Uterus (tissue), 4 donors: ENCODE measurements around the gene SSH2. TPM values are rescaled to one million over a fixed set of nuclear protein-coding genes. Genes with fewer than 3 reads are reported as not detected.

Experiments
- DNase-seq, 2 donors: peaks; one replicate each; pipeline ENCODE4 v3.0.0-alpha.2; 2019 to 2020
- H3K27ac ChIP-seq, 2 donors: fragments of 200-600 bp; sonication (generic); 1 replicate in 1 of 2; 2 replicates in 1 of 2; pipeline ENCODE4 v1.5.1; 2016 to 2018
- H3K27me3 ChIP-seq, 2 donors: fragments of 200-600 bp; sonication (generic); one replicate each; pipeline ENCODE4 v1.5.1; 2018 to 2019; ENCODE audit warnings: control low read depth in 1 of 2
- H3K36me3 ChIP-seq, 2 donors: fragments of 200-600 bp; sonication (generic); one replicate each; pipeline ENCODE4 v1.5.1; 2019; ENCODE audit warnings: control low read depth in 1 of 2
- H3K4me1 ChIP-seq, 2 donors: fragments of 200-600 bp; sonication (generic); one replicate each; pipeline ENCODE4 v1.5.1; 2018 to 2019; ENCODE audit warnings: control low read depth in 1 of 2
- H3K4me3 ChIP-seq, 2 donors: fragments of 200-600 bp; sonication (generic); 1 replicate in 1 of 2; 2 replicates in 1 of 2; pipeline ENCODE4 v1.5.1; 2018 to 2019; ENCODE audit warnings: mild to moderate bottlenecking in 1 of 2
- H3K9me3 ChIP-seq, 2 donors: fragments of 200-600 bp; sonication (generic); one replicate each; pipeline ENCODE4 v1.5.1; 2019; ENCODE audit warnings: control low read depth in 1 of 2
- POLR2A ChIP-seq, 2 donors: fragments of 450-650 bp; IDR thresholded peaks; one replicate each; pipeline ENCODE4 v1.6.1; 2016; ENCODE audit warnings: antibody characterized with exemption in 2 of 2, mild to moderate bottlenecking in 1 of 2, moderate library complexity in 1 of 2
- intact Hi-C: fragments of 100-400 bp; cut with DNase I; formaldehyde crosslinking; loops from one replicate; pipeline ENCODE4 v1.15.1; 2023; ENCODE audit warnings: low total_unique reads
- total RNA-seq, 4 donors: library from RNA; depleted of rRNA in 3 of 4; stranded (reverse); fragments of >200 nt in 3 of 4; gene quantifications; one replicate each; pipeline versions ENCODE4 v1.1.0 to v1.2.4, GENCODE V29; 2014 to 2023
- TF ChIP-seq, protein P1 (sequence below), 4 experiments: fragments of 200-600 bp in 2 of 4; fragments of 450-650 bp in 2 of 4; sonication (generic) in 2 of 4; IDR thresholded peaks; one replicate each; pipeline ENCODE4 v1.5.1; 2016 to 2019; ENCODE audit warnings: antibody characterized with exemption in 4 of 4, mild to moderate bottlenecking in 2 of 4, moderate library complexity in 1 of 4
- donor health status: DM: yes; HTN: yes; CAD: no.

The SSH2 gene, protein sequence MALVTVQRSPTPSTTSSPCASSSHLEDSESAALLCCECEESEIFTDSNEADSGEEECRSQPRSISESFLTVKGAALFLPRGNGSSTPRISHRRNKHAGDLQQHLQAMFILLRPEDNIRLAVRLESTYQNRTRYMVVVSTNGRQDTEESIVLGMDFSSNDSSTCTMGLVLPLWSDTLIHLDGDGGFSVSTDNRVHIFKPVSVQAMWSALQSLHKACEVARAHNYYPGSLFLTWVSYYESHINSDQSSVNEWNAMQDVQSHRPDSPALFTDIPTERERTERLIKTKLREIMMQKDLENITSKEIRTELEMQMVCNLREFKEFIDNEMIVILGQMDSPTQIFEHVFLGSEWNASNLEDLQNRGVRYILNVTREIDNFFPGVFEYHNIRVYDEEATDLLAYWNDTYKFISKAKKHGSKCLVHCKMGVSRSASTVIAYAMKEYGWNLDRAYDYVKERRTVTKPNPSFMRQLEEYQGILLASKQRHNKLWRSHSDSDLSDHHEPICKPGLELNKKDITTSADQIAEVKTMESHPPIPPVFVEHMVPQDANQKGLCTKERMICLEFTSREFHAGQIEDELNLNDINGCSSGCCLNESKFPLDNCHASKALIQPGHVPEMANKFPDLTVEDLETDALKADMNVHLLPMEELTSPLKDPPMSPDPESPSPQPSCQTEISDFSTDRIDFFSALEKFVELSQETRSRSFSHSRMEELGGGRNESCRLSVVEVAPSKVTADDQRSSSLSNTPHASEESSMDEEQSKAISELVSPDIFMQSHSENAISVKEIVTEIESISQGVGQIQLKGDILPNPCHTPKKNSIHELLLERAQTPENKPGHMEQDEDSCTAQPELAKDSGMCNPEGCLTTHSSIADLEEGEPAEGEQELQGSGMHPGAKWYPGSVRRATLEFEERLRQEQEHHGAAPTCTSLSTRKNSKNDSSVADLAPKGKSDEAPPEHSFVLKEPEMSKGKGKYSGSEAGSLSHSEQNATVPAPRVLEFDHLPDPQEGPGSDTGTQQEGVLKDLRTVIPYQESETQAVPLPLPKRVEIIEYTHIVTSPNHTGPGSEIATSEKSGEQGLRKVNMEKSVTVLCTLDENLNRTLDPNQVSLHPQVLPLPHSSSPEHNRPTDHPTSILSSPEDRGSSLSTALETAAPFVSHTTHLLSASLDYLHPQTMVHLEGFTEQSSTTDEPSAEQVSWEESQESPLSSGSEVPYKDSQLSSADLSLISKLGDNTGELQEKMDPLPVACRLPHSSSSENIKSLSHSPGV (N-terminal part only)
- 10 to 100 TPM in 2 of 4 donors, 1 to 10 TPM in 2; 6.9 to 36.9 (median 11.5) TPM for total RNA-seq

DNA sequence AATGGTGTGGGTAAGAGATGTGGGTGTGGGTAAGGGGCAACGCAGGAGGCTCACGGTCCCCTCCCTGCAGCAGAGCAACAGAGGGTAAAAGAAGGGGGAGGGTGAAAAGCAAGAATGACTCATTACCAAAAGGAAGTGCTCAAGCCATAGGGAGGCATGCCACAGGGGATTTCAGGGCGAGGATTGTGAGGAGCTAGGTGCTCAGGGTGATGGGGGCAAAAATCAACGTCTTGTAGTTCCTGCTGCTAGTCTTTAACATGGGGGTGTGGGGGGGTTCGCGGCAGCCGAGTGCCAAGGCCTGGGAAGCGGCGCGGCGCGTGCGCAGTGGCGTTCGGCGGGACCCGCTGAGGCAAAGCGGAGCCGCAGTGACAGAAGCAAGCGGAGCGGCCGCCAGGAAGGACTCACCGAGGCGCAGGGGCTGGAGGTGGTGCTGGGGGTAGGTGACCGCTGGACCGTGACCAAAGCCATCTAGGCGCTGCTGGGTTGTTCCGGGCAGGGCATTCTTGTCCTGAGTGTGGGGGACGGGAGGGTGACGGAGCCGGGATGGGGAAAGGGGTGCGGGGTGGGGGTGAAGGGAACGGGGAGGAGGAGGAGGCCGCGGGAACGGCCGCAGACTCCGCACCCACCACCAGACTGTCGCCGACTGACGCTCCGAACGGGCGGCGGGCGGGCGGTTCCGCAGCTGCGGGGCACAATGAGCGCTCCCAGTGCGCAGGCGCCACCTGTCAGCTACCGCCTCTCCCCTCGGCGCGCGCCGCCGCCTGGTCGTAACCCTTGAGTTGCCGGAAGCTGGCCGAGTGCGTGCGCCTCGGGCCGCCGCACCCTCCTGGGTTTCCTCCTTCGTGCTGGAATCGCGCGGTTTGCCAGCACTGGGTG lies at the start of gene SSH2:
Gene SSH2 (minus strand): TSS at position 696 of the 876 bp plus-strand sequence. CDS start 228 bp downstream, at position 468.
- no peaks in the 10 kb centered on the region for H3K27me3 ChIP-seq
- DNase-seq = peak; percentile 72 to 74
- no peaks in the 10 kb centered on the region for H3K4me1 ChIP-seq
- intact Hi-C loops = no loop called here
- peak within 1 kb of the TSS; percentile 83 to 85 for H3K27ac ChIP-seq
- TF ChIP-seq, protein P1, sequence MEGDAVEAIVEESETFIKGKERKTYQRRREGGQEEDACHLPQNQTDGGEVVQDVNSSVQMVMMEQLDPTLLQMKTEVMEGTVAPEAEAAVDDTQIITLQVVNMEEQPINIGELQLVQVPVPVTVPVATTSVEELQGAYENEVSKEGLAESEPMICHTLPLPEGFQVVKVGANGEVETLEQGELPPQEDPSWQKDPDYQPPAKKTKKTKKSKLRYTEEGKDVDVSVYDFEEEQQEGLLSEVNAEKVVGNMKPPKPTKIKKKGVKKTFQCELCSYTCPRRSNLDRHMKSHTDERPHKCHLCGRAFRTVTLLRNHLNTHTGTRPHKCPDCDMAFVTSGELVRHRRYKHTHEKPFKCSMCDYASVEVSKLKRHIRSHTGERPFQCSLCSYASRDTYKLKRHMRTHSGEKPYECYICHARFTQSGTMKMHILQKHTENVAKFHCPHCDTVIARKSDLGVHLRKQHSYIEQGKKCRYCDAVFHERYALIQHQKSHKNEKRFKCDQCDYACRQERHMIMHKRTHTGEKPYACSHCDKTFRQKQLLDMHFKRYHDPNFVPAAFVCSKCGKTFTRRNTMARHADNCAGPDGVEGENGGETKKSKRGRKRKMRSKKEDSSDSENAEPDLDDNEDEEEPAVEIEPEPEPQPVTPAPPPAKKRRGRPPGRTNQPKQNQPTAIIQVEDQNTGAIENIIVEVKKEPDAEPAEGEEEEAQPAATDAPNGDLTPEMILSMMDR (IDR thresholded peaks at IDR 0.05) = peak in 1 of 4 experiments; percentile 27
- TF ChIP-seq POLR2A (IDR thresholded peaks at IDR 0.05) = peak in 1 of 2 donors; percentile 54
- H3K9me3 ChIP-seq = no peaks in the 10 kb centered on the region
- H3K36me3 ChIP-seq = no peaks in the 10 kb centered on the region
- peak within 1 kb of the TSS; percentile 85 to 90 for H3K4me3 ChIP-seq

DNA sequence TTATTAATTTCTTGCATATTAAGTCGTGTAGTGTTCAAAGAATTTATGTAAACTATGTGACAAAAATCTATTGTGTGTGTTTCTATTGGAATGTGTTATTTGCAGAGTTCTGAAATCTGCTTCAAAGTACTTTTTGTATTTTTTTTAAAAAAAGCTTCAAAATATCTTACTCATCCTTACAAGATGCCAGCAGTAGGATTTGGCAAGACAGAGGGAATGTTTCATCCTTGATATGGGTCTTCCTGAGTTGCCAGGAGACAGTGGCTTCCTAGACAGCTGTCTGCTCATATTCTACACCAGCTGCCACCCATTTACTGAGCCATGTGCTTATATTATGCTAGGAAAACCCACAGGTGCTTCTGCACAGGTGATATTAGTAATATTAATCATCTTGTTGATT lies 47.8 kb upstream of the SSH2 start:
- no peak for DNase-seq
- Histone ChIP-seq H3K36me3 (no peaks in the 10 kb centered on the region), H3K27ac (no peak overlapping the region), H3K4me3 (no peak overlapping the region), H3K9me3 (no peaks in the 10 kb centered on the region), H3K27me3 (no peaks in the 10 kb centered on the region), H3K4me1 (no peaks in the 10 kb centered on the region)
- intact Hi-C loops = no loop called here
- TF ChIP-seq POLR2A (IDR thresholded peaks at IDR 0.05) = no peak
- TF ChIP-seq, protein P1 (IDR thresholded peaks at IDR 0.05) = no peak

DNA sequence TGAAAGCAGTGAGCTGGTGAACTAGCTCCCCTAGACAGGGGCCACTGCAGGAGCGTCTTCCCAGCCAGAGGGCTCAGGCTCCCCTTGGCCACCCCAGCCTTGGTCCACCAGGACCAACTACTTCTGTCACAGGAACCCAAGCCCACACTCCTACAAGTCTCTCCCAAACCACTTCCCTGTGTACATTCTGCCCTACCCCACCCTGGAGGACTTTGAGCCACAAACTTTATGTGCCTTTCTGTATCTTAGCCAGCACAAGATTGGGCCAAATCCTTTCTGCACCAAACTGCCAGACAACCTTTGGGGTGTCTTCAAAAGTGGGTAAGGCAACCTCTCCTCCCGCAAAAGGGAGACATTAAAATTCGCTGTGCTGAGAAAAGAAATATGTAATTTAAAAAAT lies 43.0 kb upstream of the SSH2 start:
- intact Hi-C loops = no loop called here
- H3K27ac ChIP-seq = no peak overlapping the region
- no peak overlapping the region for H3K4me3 ChIP-seq
- no peaks in the 10 kb centered on the region for H3K36me3 ChIP-seq
- TF ChIP-seq, protein P1 (IDR thresholded peaks at IDR 0.05) = no peak
- DNase-seq = no peak
- H3K27me3 ChIP-seq = no peaks in the 10 kb centered on the region
- H3K4me1 ChIP-seq = no peaks in the 10 kb centered on the region
- no peaks in the 10 kb centered on the region for H3K9me3 ChIP-seq

DNA sequence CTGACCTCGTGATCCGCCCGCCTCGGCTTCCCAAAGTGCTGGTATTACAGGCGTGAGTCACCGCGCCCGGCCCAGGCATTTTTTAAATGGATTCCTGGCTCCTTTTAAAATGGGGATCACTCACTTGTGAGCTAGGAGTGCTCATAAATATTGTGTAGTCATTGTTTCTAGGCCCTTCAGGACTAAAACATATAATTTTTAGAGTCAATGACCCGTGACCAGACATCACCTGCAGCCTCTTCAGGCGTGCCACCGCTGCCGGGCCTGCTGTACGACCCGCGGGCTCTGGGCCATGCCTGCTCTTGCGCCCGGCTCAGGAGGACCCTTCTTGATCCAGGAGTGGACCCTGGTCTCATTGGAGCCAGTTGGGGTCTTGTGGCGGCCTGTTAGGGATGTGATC lies 42.2 kb upstream of the SSH2 start:
- no peak overlapping the region for H3K27ac ChIP-seq
- H3K9me3 ChIP-seq = no peaks in the 10 kb centered on the region
- no peaks in the 10 kb centered on the region for H3K36me3 ChIP-seq
- no peak for DNase-seq
- no peak overlapping the region for H3K4me3 ChIP-seq
- no peak for TF ChIP-seq POLR2A (IDR thresholded peaks at IDR 0.05)
- TF ChIP-seq, protein P1 (IDR thresholded peaks at IDR 0.05) = no peak
- H3K27me3 ChIP-seq = no peaks in the 10 kb centered on the region
- no peaks in the 10 kb centered on the region for H3K4me1 ChIP-seq
- intact Hi-C loops = no loop called here
